ENCODE data around the gene TTLL11.

GRCh38 chr9:121914604-121915303 lies 178.4 kb downstream of the TTLL11 start:
- TF ChIP-seq CTCF (conservative IDR thresholded peaks at IDR 0.05; ENCODE audit: low read length): no peak
- TF ChIP-seq EZH2phosphoT487 (IDR thresholded peaks at IDR 0.05; ENCODE audit: borderline replicate concordance): no peak

All from Loucy (cell line).